ENCODE data around the gene GNB4.

DNA sequence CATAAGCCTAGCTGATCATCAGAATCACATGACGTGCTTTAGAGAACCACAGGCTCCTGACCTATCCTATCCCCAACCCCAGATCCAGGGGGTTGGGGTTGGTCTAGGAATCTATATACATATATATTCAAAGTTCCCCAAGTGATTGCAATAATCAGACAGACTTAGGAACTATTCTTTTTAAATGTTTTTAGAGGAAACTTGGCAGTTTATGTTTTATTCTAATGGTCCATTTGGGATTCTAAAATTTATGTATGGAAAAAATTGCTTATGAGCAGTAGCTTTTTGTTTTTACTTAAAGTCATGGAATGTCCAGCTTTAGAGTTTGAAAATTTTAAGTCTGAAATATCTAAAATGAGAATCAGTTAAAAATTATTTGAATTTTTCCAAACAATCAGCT lies 81.6 kb downstream of the GNB4 start:
- TF ChIP-seq, protein P1, sequence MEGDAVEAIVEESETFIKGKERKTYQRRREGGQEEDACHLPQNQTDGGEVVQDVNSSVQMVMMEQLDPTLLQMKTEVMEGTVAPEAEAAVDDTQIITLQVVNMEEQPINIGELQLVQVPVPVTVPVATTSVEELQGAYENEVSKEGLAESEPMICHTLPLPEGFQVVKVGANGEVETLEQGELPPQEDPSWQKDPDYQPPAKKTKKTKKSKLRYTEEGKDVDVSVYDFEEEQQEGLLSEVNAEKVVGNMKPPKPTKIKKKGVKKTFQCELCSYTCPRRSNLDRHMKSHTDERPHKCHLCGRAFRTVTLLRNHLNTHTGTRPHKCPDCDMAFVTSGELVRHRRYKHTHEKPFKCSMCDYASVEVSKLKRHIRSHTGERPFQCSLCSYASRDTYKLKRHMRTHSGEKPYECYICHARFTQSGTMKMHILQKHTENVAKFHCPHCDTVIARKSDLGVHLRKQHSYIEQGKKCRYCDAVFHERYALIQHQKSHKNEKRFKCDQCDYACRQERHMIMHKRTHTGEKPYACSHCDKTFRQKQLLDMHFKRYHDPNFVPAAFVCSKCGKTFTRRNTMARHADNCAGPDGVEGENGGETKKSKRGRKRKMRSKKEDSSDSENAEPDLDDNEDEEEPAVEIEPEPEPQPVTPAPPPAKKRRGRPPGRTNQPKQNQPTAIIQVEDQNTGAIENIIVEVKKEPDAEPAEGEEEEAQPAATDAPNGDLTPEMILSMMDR (IDR thresholded peaks at IDR 0.05) = no peak
- TF ChIP-seq POLR2A (IDR thresholded peaks at IDR 0.05) = no peak
- no peak for TF ChIP-seq EP300 (IDR thresholded peaks at IDR 0.05)
- no peak for TF ChIP-seq POLR2AphosphoS5 (IDR thresholded peaks at IDR 0.05)

Data from gastroesophageal sphincter (tissue), 3 donors.